IPS-15b (cell line): Measurements from ENCODE around the gene CCDC167.
A peak's percentile ranks its signal among the peaks of the same experiment; 100 is the strongest.

Source experiments
- H3K27me3 ChIP-seq: one replicate; pipeline ENCODE4 v1.6.1; 2013; ENCODE audit warnings: low read length; ENCODE audit not compliant: control insufficient read depth, insufficient read depth
- H3K36me3 ChIP-seq: one replicate; pipeline ENCODE4 v1.6.1; 2013; ENCODE audit warnings: low read length; ENCODE audit not compliant: control insufficient read depth, insufficient read depth
- H3K4me1 ChIP-seq: one replicate; pipeline ENCODE4 v1.6.1; 2013; ENCODE audit warnings: mild to moderate bottlenecking, low read length; ENCODE audit not compliant: control insufficient read depth, insufficient read depth
- H3K4me3 ChIP-seq: one replicate; pipeline ENCODE4 v1.5.1; 2013; ENCODE audit warnings: low read depth, low read length
- H3K9ac ChIP-seq: one replicate; pipeline ENCODE4 v1.6.1; 2013; ENCODE audit warnings: low read depth, mild to moderate bottlenecking, low read length
- H3K9me3 ChIP-seq: one replicate; pipeline ENCODE4 v1.6.1; 2013; ENCODE audit warnings: mild to moderate bottlenecking, low read length; ENCODE audit not compliant: control insufficient read depth, insufficient read depth

The CCDC167 gene

DNA sequence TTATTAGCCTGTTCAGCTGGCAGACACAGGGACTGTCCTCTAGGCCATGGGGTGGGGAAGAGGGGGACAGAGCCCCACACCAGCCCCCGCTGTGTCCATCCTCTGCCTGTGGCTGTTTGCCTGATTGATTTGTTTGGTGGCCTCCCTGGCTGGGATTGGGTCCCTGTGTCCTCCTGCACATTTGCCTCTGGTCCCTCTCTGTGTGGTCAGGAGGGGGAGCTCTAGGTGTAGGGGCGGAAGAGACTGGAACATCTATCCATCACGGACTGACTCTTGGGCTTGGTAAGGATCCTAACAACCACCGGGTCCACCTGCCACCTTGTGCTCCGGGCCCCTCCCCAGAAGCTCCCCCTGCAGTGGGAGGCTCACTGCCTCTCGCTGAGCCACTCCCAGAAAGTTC is 38.4 kb upstream of the CCDC167 start:
- Histone ChIP-seq H3K27me3 (peaks cover 50% of the 10 kb centered on the region), H3K9me3 (no peaks in the 10 kb centered on the region), H3K4me1 (peaks cover 4% of the 10 kb centered on the region), H3K9ac (no peak overlapping the region), H3K4me3 (no peak overlapping the region), H3K36me3 (no peaks in the 10 kb centered on the region)

DNA sequence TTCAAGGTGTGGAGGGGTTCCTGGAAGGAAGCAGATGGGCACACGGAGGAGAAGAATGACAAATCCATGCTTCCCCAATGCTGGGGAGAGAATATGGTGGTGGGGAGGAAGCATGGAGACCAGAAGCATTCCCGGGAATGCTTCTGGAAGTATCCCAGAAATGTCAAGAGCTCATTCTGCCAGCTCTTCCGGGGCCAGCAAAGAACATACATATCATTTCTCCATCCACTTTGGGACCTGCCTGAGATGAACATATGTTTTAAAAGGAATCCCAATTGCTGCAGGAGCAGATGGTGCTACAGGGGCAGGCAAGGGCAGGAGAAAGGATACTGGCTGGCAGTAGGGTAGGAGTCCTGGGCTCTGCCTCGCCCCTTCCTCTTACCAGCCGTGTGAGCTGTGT is 37.9 kb upstream of the CCDC167 start:
- H3K4me3 ChIP-seq: no peak overlapping the region
- no peak overlapping the region for H3K9ac ChIP-seq
- no peaks in the 10 kb centered on the region for H3K9me3 ChIP-seq
- no peaks in the 10 kb centered on the region for H3K36me3 ChIP-seq
- H3K4me1 ChIP-seq: peaks cover 4% of the 10 kb centered on the region
- H3K27me3 ChIP-seq: peaks cover 56% of the 10 kb centered on the region

DNA sequence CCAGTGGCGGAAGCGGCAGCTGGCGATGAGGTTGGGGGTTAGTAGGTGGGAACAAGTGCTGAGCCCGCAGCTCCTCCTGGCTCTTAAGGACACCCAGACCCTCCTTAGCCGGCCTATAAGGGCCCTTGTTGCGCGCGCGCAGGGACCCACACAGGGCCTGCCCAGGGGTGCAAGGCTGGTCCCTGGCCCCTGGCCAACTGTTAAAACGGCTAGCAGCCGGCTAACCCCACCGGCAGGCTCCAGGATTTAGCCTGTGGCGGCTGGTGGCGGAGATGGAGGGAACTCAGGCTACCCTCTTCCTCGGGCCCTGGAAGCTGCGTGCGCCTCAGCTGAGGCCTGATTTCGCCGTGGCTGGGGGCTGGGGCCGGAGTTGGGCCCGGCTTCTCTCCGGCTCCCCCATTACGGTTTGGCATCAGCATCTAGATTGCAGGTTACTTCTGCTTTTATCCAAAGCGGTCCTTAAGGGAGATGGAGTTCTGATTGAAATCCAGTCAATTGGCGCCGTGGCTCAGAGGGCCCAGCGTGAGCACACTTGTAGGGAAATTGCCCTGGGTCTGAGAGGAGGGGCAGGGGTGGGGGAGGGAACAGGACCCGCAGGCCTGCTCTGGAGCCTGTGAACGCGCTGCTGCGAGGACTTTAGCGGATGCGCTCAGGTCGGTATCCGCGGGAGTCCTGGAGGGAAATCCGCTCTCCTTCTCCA is 36.9 kb upstream of the CCDC167 start:
- H3K27me3 ChIP-seq: peaks cover 64% of the 10 kb centered on the region
- H3K9ac ChIP-seq: no peak overlapping the region
- peak overlapping the region; percentile 71 for H3K4me3 ChIP-seq
- peaks cover 4% of the 10 kb centered on the region for H3K4me1 ChIP-seq
- no peaks in the 10 kb centered on the region for H3K9me3 ChIP-seq
- H3K36me3 ChIP-seq: no peaks in the 10 kb centered on the region

GRCh38 chr6:37535759-37536490 is 36.2 kb upstream of the CCDC167 start:
- Histone ChIP-seq H3K27me3 (peaks cover 67% of the 10 kb centered on the region), H3K9ac (peak overlapping the region; percentile 47)

GRCh38 chr6:37535428-37535758 is 35.7 kb upstream of the CCDC167 start:
- H3K4me3 ChIP-seq: peak overlapping the region; percentile 71

More at GRCh38 chr6:37535759-37536490, 36.2 kb upstream of the CCDC167 start:
- H3K9me3 ChIP-seq: no peaks in the 10 kb centered on the region
- H3K4me1 ChIP-seq: peaks cover 4% of the 10 kb centered on the region
- no peaks in the 10 kb centered on the region for H3K36me3 ChIP-seq
- H3K4me3 ChIP-seq: peak overlapping the region; percentile 71

DNA sequence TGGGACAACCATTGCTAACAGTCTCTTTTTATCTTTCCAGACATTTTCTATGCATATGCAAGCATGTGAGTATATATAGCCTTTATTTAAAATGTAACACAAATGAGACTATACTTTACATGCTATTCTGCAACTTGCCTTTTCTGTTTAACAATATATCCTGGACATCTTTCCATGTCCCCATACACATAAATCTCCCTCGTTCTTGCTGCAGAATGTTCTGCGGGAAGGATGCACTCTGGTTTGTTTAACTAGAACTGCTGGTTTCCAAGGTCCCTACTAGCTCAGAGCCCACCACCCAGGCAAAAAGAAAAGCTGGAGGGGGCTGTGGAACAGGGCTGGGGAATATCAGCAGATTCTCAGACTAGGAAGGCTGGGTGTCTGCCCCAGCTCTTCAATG is 35.2 kb upstream of the CCDC167 start:
- Histone ChIP-seq H3K9me3 (no peaks in the 10 kb centered on the region), H3K4me1 (peaks cover 4% of the 10 kb centered on the region), H3K4me3 (peak overlapping the region; percentile 71), H3K36me3 (no peaks in the 10 kb centered on the region), H3K9ac (no peak overlapping the region), H3K27me3 (peaks cover 68% of the 10 kb centered on the region)

More at GRCh38 chr6:37535428-37535758, 35.7 kb upstream of the CCDC167 start:
- H3K36me3 ChIP-seq: no peaks in the 10 kb centered on the region
- peaks cover 67% of the 10 kb centered on the region for H3K27me3 ChIP-seq
- H3K9ac ChIP-seq: no peak overlapping the region
- peaks cover 4% of the 10 kb centered on the region for H3K4me1 ChIP-seq
- no peaks in the 10 kb centered on the region for H3K9me3 ChIP-seq

- Histone ChIP-seq H3K36me3 (no peaks in the 10 kb centered on the region), H3K4me3 (no peak overlapping the region), H3K27me3 (peaks cover 59% of the 10 kb centered on the region)
Observed at GRCh38 chr6:37532122-37532521, 32.4 kb upstream of the CCDC167 start.

DNA sequence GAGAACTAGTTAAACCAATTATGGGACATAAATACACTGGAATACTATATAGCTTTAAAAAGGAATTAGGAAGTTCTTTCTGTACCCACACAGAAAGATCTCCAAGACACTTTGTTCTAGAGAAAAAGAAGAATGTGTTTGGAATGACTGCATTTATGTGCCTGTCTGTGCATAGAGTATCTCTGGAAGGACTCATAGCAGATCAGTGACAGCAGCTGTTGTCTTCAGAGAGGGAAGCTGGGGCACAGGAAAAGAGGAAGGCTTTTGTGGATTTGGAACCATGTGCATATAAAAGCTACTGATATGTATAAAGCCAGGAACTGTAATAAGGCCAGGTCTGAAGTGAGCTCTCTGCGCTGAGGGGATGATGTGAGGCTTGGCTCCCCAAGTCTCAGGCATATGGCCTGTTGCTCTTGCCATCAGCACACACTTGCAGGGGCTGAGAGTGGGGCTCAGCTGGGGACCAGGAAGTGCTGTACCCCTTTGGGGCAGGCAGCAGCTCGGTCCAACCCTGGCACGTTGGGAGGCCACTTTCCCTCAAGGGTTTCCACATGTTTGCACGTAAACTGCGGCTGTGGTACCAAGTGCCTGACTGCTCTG is 31.8 kb upstream of the CCDC167 start:
- Histone ChIP-seq H3K9ac (no peak overlapping the region), H3K9me3 (no peaks in the 10 kb centered on the region), H3K4me1 (peaks cover 4% of the 10 kb centered on the region), H3K4me3 (no peak overlapping the region), H3K27me3 (peaks cover 53% of the 10 kb centered on the region), H3K36me3 (no peaks in the 10 kb centered on the region)

More at GRCh38 chr6:37532122-37532521, 32.4 kb upstream of the CCDC167 start:
- no peaks in the 10 kb centered on the region for H3K9me3 ChIP-seq
- H3K4me1 ChIP-seq: peaks cover 4% of the 10 kb centered on the region
- no peak overlapping the region for H3K9ac ChIP-seq

GRCh38 chr6:37531026-37531425 is 31.3 kb upstream of the CCDC167 start:
- H3K9ac ChIP-seq: no peak overlapping the region
- peaks cover 48% of the 10 kb centered on the region for H3K27me3 ChIP-seq
- no peaks in the 10 kb centered on the region for H3K36me3 ChIP-seq
- H3K9me3 ChIP-seq: no peaks in the 10 kb centered on the region
- H3K4me1 ChIP-seq: peaks cover 4% of the 10 kb centered on the region
- H3K4me3 ChIP-seq: no peak overlapping the region

DNA sequence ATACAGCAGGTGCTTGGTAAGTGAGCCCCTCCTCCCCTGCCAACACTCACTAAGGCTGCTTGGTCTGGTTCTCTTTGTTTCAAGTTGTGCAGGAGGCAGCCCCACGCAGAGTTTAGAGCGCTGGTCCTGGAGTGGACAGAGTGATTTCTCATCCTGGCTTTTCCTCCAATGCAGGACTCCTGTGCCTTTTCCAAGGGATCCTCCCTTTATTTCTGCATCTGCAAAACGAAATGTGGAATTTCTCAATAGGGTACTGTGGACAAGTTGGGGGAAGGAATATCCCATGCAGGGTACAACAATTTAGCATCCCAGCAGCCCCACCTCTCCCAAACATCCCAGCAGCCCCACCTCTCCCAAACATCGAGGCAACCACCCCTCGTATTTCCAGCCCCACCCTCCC is 30.6 kb upstream of the CCDC167 start:
- Histone ChIP-seq H3K27me3 (peaks cover 41% of the 10 kb centered on the region), H3K9ac (no peak overlapping the region), H3K4me1 (peaks cover 3% of the 10 kb centered on the region), H3K9me3 (no peaks in the 10 kb centered on the region), H3K36me3 (no peaks in the 10 kb centered on the region), H3K4me3 (no peak overlapping the region)

DNA sequence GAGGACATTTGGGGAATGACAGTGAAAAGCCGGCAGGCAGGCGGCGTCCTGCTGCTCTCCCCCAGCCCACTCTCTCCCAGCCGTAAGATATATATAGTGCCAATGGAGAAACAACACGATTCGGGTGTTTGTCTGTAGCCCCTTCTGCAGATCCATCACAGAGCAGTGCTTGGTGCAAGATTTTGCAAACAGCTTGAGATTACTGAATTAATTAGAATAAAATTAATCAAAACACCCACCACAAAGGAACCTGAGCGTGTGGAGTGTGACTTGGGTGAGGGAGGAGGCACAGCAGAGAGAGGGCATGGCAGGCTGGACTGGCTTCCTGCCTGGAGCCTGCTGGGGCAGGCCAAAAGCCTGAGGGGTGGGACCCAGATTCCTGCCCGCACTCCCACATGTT is 28.8 kb upstream of the CCDC167 start:
- no peaks in the 10 kb centered on the region for H3K9me3 ChIP-seq
- H3K4me3 ChIP-seq: no peak overlapping the region
- no peaks in the 10 kb centered on the region for H3K36me3 ChIP-seq
- no peaks in the 10 kb centered on the region for H3K4me1 ChIP-seq
- peaks cover 25% of the 10 kb centered on the region for H3K27me3 ChIP-seq
- no peak overlapping the region for H3K9ac ChIP-seq
